HG02884 (cell line): ENCODE data around the gene MYO15B.

ENCODE experiments used
- ATAC-seq: cut with Tn5 transposase; IDR thresholded peaks from one replicate; pipeline ENCODE4 v1.9.1; 2021; ENCODE audit warnings: mild to moderate bottlenecking, moderate library complexity; ENCODE audit not compliant: unreplicated experiment

Gene MYO15B

DNA sequence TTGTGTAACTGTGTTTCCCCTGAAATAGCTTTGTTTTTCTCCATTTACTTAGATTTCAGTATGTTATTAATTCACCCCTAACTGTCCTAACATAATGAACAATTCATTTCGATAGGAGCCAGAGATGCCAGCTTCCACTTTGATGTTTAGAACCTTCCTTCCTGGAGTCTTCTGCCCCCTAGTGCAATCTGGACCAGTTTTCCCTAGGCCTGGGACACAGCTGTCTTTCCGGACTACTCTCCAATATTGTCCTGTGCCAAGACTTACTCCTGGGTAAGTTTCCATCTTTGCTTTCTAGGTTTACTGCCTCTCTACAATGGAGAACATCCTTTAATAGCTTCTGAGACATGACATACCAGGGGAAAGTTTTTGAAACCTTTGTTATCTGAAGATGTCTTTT is 66.6 kb downstream of the MYO15B start:
- ATAC-seq, result no peak

DNA sequence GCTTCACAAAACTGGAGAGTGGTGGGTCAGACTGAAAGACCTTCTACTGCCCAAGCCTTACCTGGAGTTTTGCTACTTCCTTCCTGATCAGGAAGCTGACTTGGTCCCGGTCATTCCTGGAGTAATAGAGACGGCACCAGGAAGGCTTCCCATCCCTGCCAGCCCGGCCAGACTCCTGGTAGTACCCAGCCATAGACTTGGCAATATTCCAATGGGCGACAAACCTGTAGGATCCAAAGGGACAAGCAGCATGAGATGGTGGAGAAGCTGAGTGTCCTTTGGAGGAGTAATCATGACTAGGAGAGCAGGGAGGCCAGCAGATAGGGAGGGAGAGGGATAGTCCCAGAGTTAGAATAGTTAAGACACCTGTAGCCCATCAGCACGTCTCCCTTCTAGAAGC is 70.6 kb downstream of the MYO15B start:
- no peak for ATAC-seq

DNA sequence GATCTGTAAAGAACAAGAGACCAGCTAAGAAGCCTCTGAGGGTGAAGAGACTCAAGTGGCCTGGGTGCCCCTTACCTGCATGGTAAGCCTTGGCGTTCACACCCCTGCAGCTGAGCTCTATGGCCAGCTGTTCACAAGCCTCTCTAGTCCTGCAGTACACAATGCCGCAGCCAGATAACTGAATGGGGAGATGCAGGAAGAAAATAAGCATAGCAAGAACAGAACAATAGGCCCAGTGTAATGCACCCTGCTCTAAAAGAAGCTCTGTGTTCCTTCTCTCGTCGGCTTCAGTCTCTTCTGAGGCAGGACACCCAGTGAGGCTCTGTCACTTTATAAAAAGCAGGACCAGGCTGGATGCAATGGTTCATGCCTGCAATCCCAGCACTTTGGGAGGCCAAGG is 73.9 kb downstream of the MYO15B start:
- ATAC-seq, result no peak

DNA sequence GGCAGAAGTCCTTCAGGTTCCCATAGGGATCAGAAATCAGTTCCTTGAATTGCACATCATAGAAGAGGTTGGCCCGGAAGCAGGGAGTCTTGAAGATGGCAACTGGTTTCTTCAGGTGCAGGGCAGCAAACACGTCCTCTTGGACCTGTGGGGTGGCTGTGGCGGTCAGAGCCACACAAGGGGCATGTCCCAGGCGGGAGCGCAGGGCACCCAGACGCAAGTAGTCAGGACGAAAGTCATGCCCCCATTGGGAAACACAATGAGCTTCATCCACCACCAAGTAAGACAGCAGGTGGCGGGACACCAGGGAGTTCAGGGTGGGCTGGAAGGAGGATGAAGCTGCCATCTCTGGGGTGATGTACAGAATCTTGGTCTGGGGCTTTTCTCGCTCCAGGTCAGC is 74.9 kb downstream of the MYO15B start:
- no peak for ATAC-seq

DNA sequence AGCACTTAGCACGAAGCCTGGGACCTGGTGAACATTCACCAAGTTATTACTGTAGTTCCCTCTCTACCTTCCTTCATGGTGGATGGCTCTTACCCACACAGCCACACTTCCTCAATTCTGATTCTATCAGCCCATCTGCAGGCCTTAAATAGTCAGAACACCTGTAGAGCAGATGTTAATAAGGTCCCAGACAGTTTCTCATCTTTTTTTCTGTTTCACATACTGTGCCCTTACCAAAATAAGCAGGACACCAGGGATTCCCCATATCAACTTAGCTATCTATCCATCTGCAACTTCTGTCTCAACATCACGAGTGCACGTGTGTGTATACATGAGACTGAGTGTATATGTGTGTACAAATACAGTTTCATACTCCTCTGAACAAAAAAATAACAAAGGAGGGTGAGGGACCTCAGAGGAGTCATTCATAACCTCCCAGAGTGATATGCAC is 76.5 kb downstream of the MYO15B start:
- ATAC-seq, result peak; percentile 66

DNA sequence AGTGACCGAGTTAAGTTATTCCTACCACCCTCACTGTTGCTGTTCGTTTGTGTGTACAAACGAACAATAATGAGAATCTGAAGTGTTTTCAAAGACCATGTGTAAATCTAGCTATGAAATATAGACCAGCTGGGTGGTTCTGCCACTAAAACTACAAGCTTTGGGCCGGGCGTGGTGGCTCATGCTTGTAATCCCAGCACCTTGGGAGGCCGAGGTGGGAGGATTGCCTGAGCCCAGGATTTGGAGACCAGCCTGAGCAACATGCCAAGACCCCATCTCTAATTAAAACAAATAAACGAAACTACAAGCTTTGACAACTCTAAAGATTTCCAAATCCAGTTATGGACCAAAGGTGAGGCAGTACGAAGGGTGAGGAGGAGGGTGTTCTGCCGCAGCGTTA is 78.4 kb downstream of the MYO15B start:
- no peak for ATAC-seq

DNA sequence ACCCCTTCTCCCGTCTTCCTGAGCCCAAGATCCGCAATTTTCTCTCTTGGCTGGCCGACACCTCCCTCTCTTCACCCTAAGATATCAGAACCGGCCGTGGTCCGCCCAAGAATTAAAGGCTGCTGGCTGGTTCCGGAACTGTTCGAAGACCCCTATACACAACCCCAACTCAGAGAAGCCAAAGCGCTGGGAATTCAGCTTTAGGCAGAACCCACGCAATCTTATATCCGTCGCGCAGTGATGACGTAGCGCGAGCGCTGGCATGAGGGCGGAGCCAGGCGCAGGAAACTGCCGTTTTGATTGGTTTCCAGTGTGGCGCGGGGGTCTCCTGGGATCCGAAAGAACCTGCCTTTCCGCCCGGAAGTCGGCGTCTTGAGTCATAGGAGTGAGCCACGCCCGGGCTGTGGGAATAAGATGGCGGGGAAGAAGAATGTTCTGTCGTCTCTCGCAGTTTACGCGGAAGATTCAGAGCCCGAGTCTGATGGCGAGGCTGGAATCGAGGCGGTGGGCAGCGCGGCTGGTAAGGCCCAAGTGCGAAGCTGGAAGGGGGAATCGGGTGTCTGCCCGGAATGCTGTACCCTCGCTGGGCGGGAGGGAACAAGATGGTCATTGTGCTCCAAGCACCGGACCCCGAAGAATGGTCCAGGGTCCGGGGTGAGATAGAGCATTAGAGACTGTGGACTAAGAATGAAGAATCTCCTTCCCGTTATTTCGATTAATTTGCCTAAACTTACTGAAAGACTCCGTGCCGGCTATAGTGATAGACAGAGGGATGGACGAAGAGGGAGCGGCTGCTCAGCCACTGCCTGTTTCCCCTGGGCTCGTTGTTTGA is 79.6 kb downstream of the MYO15B start, which contains the start of the genes RECQL5 and SAP30BP:
Gene RECQL5, minus strand, starts transcription at position 196 of the 832 bp plus-strand sequence. CDS start 597 bp downstream, outside the sequence.
Gene SAP30BP, plus strand, starts transcription at position 380 of the 832 bp plus-strand sequence. Its CDS starts 35 bp downstream, at position 415.
- peak; percentile 66 for ATAC-seq

DNA sequence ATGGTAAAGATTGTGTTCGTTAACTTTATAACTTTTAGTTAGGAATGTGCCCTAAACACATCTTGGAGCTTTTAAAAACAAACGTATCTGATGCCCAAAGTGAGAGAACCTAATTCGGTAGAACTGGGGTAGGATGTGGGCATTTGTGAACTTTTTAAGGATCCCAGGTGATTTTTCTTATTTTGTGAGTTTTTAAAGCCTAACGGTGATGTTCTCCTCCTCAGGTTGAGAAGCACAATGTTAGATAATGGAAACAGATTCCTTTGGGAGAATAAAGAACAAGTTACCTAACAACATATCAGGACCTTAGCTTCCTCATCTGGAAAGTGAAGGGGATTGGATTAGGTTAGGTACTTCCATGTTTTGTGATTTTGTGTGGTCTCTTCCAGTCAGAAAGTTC is 80.2 kb downstream of the MYO15B start:
- ATAC-seq, result no peak

DNA sequence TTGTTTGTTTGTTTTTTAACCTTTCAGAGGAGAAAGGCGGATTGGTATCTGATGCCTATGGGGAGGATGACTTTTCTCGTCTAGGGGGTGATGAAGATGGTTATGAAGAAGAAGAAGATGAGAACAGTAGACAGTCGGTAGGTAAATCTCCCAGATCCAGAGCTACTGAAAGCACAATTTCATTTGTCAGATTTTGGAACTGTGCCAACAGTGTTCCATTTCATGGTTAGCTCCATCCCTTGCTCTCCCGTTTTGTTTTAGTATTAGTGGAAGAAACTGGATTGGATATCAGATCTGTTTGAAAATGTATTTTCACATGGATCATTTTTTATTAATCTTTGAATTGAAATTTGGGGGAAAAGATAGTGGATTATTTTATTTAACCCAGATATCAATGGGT is 80.9 kb downstream of the MYO15B start:
- no peak for ATAC-seq

DNA sequence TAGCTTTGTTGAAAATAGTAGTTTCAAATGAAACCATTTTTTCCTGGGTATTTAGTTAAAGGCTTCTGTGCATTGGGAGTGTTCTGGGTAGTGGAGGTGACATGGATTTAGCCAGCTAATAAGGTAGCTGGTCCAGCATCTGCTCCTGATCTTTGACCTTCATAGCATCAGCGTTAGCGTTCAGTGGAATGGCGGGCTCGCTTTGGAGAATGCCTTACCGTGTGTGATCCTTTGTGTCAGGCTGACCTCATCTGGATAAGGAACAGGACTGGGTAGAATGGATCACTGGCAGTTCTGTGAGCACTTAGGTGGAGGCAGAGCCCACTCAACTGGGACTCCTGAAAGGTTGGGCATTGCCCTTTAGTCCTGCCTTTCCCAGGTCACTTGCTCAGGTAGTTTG is 83.3 kb downstream of the MYO15B start:
- no peak for ATAC-seq

DNA sequence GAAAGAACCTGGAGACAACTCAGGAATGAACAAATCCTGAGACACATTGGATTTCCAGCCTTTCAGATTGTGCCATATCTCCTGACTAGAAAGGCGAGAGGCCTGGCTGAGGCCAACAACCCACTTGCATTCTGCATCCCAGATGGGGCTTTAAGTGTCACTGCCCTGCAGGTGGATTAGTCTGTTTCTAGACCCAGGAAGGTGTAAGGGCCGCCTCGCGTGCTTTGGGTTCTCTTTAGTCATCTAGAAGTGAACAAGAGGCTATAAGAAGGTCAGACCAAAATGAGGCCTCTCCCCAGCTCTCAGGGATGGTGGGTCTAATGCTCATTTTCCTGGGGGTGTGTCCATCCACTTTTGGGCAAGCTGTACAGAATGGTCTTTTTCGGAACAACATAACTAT is 84.4 kb downstream of the MYO15B start:
- no peak for ATAC-seq

DNA sequence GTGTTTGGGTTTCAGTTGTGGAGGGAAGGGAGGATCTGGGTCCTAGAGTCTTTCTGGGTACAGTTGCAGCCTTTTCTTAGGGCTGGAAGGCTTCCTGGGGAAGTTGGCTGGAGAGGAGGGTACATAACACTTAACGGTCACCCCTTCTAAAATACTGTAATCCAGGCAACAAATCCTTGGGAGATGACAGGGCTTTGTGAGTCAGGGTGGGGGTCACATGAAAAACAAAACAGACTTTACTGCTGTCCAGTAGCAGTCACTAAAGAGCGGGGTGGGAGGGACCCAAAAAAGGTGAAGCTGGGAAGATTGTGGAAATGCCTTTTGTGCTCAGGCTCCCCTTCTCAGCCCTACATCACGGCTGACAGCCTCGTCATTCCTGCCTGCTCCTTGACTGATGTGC is 85.9 kb downstream of the MYO15B start:
- no peak for ATAC-seq
